K562 (cell line): ENCODE data around the gene MBD5. TPM values are rescaled to one million over a fixed set of nuclear protein-coding genes. Genes with fewer than 3 reads are reported as not detected.

ENCODE experiments used
- ATF6 ChIP-seq: sonication (generic); formaldehyde crosslinking; IDR thresholded peaks from 2 replicates; pipeline ENCODE4 v1.4.0; 2020; ENCODE audit warnings: mild to moderate bottlenecking, missing genetic modification reagents
- CC2D1A ChIP-seq: fragments of 450-650 bp; IDR thresholded peaks from 2 replicates; pipeline ENCODE4 v1.6.1; 2017; ENCODE audit warnings: mild to moderate bottlenecking
- CREM ChIP-seq: IDR thresholded peaks from 2 replicates; pipeline ENCODE4 v1.6.1; 2014; ENCODE audit warnings: antibody characterized with exemption, low read depth
- FOXO4 ChIP-seq: fragments of 450-650 bp; formaldehyde crosslinking; IDR thresholded peaks from 2 replicates; pipeline ENCODE4 v1.4.0; 2020; ENCODE audit warnings: mild to moderate bottlenecking, moderate library complexity
- GABPB1 ChIP-seq: sonication (generic); formaldehyde crosslinking; IDR thresholded peaks from 2 replicates; pipeline ENCODE4 v1.8.0; 2022; ENCODE audit warnings: mild to moderate bottlenecking, missing genetic modification reagents
- MEIS2 ChIP-seq: fragments of 450-650 bp; IDR thresholded peaks from 2 replicates; pipeline ENCODE4 v1.6.1; 2014; ENCODE audit warnings: mild to moderate bottlenecking; ENCODE audit not compliant: partially characterized antibody
- MIER1 ChIP-seq: fragments of 450-650 bp; IDR thresholded peaks from 2 replicates; pipeline ENCODE4 v1.6.1; 2016; ENCODE audit warnings: antibody characterized with exemption, mild to moderate bottlenecking, low read depth
- MTA3 ChIP-seq: fragments of 450-650 bp; formaldehyde crosslinking; IDR thresholded peaks from 2 replicates; pipeline ENCODE4 v1.6.1; 2017; ENCODE audit warnings: mild to moderate bottlenecking, borderline replicate concordance
- NFE2L1 ChIP-seq: fragments of 450-650 bp; IDR thresholded peaks from 2 replicates; pipeline ENCODE4 v1.6.1; 2016; ENCODE audit warnings: missing genetic modification characterization, low read depth, mild to moderate bottlenecking, missing compliant biosample characterization, moderate library complexity, borderline replicate concordance
- POLR2H ChIP-seq: IDR thresholded peaks from 2 replicates; pipeline ENCODE4 v1.6.1; 2016; ENCODE audit warnings: missing genetic modification characterization, low read depth, mild to moderate bottlenecking, control low read depth, missing compliant biosample characterization, moderate library complexity
- RNF2 ChIP-seq: sonication (generic); IDR thresholded peaks from 2 replicates; pipeline ENCODE4 v1.6.1; 2016
- SMC3 ChIP-seq: conservative IDR thresholded peaks from 2 replicates; pipeline ENCODE4 v1.6.1; 2011; ENCODE audit warnings: low read depth, low read length, improper control_type of control experiment; ENCODE audit not compliant: insufficient read depth
- XRCC3 ChIP-seq: fragments of 450-650 bp; IDR thresholded peaks from 2 replicates; pipeline ENCODE4 v1.6.1; 2017; ENCODE audit warnings: mild to moderate bottlenecking, moderate library complexity
- ZBTB5 ChIP-seq: fragments of 450-650 bp; IDR thresholded peaks from 2 replicates; pipeline ENCODE4 v1.6.1; 2017; ENCODE audit warnings: antibody characterized with exemption
- ZBTB7A ChIP-seq: IDR thresholded peaks from 2 replicates; pipeline ENCODE4 v1.6.1; 2011; ENCODE audit warnings: low read depth, mild to moderate bottlenecking, low read length, moderate library complexity, borderline replicate concordance; ENCODE audit not compliant: control insufficient read depth
- polyA plus RNA-seq, 8 experiments: library from polyadenylated mRNA; depleted of rRNA in 4 of 8; stranded (reverse) in 5 of 8; unstranded in 3 of 8; fragments of >200 nt; fragmentation: Nextera tagmentation in 2 of 8; fragmentation: Illumina TruSeq in 1 of 8; extraction: Ambion mirVana in 2 of 8; extraction: Trizol in 1 of 8; gene quantifications; 2 replicates each; pipeline versions ENCODE4 v1.2.1 to v1.2.3, GENCODE V29; 2011 to 2014; ENCODE audit warnings: inconsistent platforms in 1 of 8, missing spikeins in 1 of 8
- total RNA-seq, 7 experiments: library from RNA; depleted of rRNA in 6 of 7; stranded (reverse); fragments of >200 nt in 6 of 7; fragmentation: Illumina TruSeq in 2 of 7; extraction: Trizol in 2 of 7; gene quantifications; 2 replicates each; pipeline versions ENCODE4 v1.2.1 to v1.2.3, GENCODE V29; 2011 to 2021; ENCODE audit warnings: low replicate concordance in 1 of 7

Gene MBD5
- total and polyA plus RNA-seq, 9 of the 15 experiments (the other 6 are each of a cell fraction or from before 2014, with no cell fraction given) = 3.4 to 14.5 (median 9.0) TPM

DNA sequence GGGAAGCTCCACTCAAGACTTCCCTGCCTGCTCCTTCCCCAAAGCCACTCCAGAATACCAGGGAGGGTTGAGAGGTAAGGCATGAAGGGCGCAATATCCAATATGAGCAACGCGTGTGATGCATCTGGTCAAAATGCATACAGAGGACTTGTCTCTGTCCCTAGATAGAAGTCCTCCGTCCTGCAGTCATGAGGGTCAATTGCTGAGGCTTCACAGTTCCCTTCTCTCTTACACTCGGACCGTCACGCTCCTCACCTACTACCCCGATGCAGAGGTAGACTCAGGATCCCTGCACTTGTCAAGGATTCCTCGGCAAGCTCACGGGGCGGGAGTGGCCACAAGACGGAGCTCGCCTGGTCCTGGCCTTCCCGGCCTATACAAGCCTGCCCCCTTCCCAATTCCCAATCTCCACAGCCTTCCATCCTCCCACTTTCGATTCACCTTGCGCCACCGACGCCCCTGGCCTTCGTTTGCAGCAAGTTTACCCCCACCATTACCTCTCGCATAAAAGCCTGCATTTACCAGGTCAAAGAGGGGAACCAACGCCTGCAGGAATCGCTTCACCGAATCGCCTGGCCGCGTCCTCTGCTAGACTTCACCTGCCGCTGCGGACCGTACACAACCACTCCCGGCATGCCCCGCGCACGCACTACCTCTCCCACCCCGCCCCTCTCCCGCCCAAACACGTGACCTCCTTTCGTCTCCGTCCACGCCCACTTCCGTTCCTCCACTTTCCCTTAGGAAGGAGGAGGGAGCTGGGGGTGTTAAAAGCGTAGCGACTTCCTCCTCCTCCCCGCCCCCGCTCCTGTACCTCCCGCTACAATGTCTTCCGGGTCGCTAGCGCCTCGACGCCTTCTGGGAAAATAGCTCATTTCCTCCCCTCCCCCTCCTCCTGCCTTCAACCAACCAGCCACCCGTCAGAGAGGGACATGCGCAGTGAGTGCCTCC, 506 bp upstream of the MBD5 start, which contains the start of gene ORC4 (continued):
- peak; percentile 56; the same call in 1 of the 2 replicates for TF ChIP-seq ZBTB5
- TF ChIP-seq CC2D1A = peak; percentile 24; the same call in 1 of the 2 replicates
- no peak for TF ChIP-seq XRCC3
- peak; percentile 60; the same call in 1 of the 2 replicates for TF ChIP-seq RNF2
- TF ChIP-seq SMC3 = no peak
- no peak for TF ChIP-seq FOXO4 (CRISPR knock-in tag)
- TF ChIP-seq GABPB1 (CRISPR knock-in tag) = peak; percentile 90
- TF ChIP-seq MTA3 = peak; percentile 73; the same call in 1 of the 2 replicates
- TF ChIP-seq MIER1 = peak; percentile 73; the same call in 1 of the 2 replicates
- TF ChIP-seq POLR2H (tag) = no peak; the same call in 1 of the 2 replicates
- no peak; the same call in 1 of the 2 replicates for TF ChIP-seq ZBTB7A
- TF ChIP-seq NFE2L1 (tag) = no peak
- TF ChIP-seq CREM = peak; percentile 87
- TF ChIP-seq MEIS2 = peak; percentile 41
- 0 out of 2 replicates have a peak, but pooled peaks have one; percentile 30 for TF ChIP-seq ATF6 (CRISPR knock-in tag)
